PC-3 (cell line): Measurements from ENCODE around the gene SETD1A. TPM values are rescaled to one million over a fixed set of nuclear protein-coding genes. Genes with fewer than 3 reads are reported as not detected.

Source experiments
- ATAC-seq: fragments of 200-7000 bp; cut with Tn5 transposase; 2 replicates; pipeline ENCODE4 v1.9.1; 2020; ENCODE audit warnings: mild to moderate bottlenecking, moderate library complexity
- BruUV-seq: library from RNA; stranded (reverse); fragments of 400-500 nt; replicated peaks from 2 replicates; lab custom pipeline; 2021; lab: Mats Ljungman, UMichigan
- CTCF ChIA-PET: fragments of 300-600 bp; sonication (Branson Sonifier 250); formaldehyde crosslinking; loops from one replicate; lab custom pipeline; 2022; ENCODE audit warnings: antibody characterized with exemption; lab: Charles Lee
- POLR2A ChIA-PET: fragments of 300-600 bp; sonication (Branson Sonifier 250); formaldehyde crosslinking; loops from one replicate; lab custom pipeline; 2022; ENCODE audit warnings: antibody characterized with exemption; ENCODE audit not compliant: unreplicated experiment; lab: Charles Lee
- DNase-seq: peaks from one replicate; pipeline ENCODE4 v3.0.0-alpha.2; 2015
- H2AFZ ChIP-seq: fragments of 300-600 bp; sonication (generic); 2 replicates; pipeline ENCODE4 v1.6.0; 2016; ENCODE audit warnings: antibody characterized with exemption, low read length
- H3F3A ChIP-seq: fragments of 300-600 bp; sonication (generic); one replicate; pipeline ENCODE4 v1.6.0; 2017; ENCODE audit warnings: antibody characterized with exemption, low read length, control low read depth, mild to moderate bottlenecking; ENCODE audit not compliant: unreplicated experiment
- H3K27ac ChIP-seq: fragments of 300-600 bp; sonication (generic); 2 replicates; pipeline ENCODE4 v1.5.1; 2016; ENCODE audit warnings: mild to moderate bottlenecking, low read length
- H3K27me3 ChIP-seq: fragments of 300-600 bp; sonication (generic); 2 replicates; pipeline ENCODE4 v1.6.1; 2016; ENCODE audit warnings: low read length, mixed read lengths
- H3K36me3 ChIP-seq: fragments of 300-600 bp; sonication (generic); 2 replicates; pipeline ENCODE4 v1.6.1; 2016; ENCODE audit warnings: low read depth, mixed run types, low read length, mixed read lengths
- H3K4me1 ChIP-seq: fragments of 300-600 bp; sonication (generic); 2 replicates; pipeline ENCODE4 v1.5.1; 2016; ENCODE audit warnings: low read length; ENCODE audit not compliant: insufficient read depth
- H3K4me2 ChIP-seq: fragments of 300-600 bp; sonication (generic); 2 replicates; pipeline ENCODE4 v1.6.0; 2016; ENCODE audit warnings: low read length
- H3K4me3 ChIP-seq: fragments of 300-600 bp; sonication (generic); 2 replicates; pipeline ENCODE4 v1.5.1; 2016; ENCODE audit warnings: mild to moderate bottlenecking, low read length, mixed read lengths
- H3K79me2 ChIP-seq: fragments of 300-600 bp; sonication (generic); 2 replicates; pipeline ENCODE4 v1.6.1; 2017; ENCODE audit warnings: low read length, mixed read lengths
- H3K9ac ChIP-seq: fragments of 300-600 bp; sonication (generic); 2 replicates; pipeline ENCODE4 v1.6.0; 2016; ENCODE audit warnings: mild to moderate bottlenecking, low read length
- H3K9me2 ChIP-seq: fragments of 300-600 bp; sonication (generic); replicated peaks from 2 replicates; pipeline ENCODE4 v1.6.1; 2016; ENCODE audit warnings: mixed run types, low read length, mixed read lengths
- H3K9me3 ChIP-seq: fragments of 300-600 bp; sonication (generic); 2 replicates; pipeline ENCODE4 v1.6.1; 2016; ENCODE audit warnings: low read length, mixed read lengths
- H4K20me1 ChIP-seq: fragments of 300-600 bp; sonication (generic); 2 replicates; pipeline ENCODE4 v1.6.1; 2016; ENCODE audit warnings: low read length, mixed read lengths
- CTCF ChIP-seq: fragments of 300-600 bp; sonication (generic); conservative IDR thresholded peaks from 2 replicates; pipeline ENCODE4 v1.5.1; 2017; ENCODE audit warnings: antibody characterized with exemption, low read depth, mild to moderate bottlenecking, low read length
- EZH2 ChIP-seq: fragments of 300-600 bp; sonication (generic); IDR thresholded peaks from one replicate; pipeline ENCODE4 v1.6.1; 2017; ENCODE audit warnings: antibody characterized with exemption, mild to moderate bottlenecking, low read length; ENCODE audit not compliant: unreplicated experiment
- EZH2phosphoT487 ChIP-seq: fragments of 300-600 bp; sonication (generic); IDR thresholded peaks from 2 replicates; pipeline ENCODE4 v1.6.1; 2018; ENCODE audit warnings: mild to moderate bottlenecking, antibody characterized with exemption, low read length, borderline replicate concordance
- intact Hi-C: fragments of 100-400 bp; cut with micrococcal nuclease; formaldehyde crosslinking; loops from 2 replicates; pipeline ENCODE4 v1.9.0; 2023
- total RNA-seq: library from RNA; depleted of rRNA; stranded (reverse); fragments of >200 nt; gene quantifications from 2 replicates; pipeline ENCODE4 v1.2.3, GENCODE V29; 2014

The SETD1A gene
- total RNA-seq, 1 experiment from 2014 or later: 7.9 TPM

GRCh38 chr16:30947859-30948666 is 9.5 kb upstream of the SETD1A start:
- CTCF ChIA-PET: no interaction called here

GRCh38 chr16:30948667-30949649 is 8.6 kb upstream of the SETD1A start, which contains the start of gene ORAI3:
ORAI3 (plus strand) TSS chr16:30949068; CDS start chr16:30949290, 222 bp downstream.
- Histone ChIP-seq H3K27me3 (no peaks in the 10 kb centered on the region), H3K27ac (no peak within 1 kb of the TSS), H4K20me1 (no peaks in the 10 kb centered on the region), H3K4me3 (peak within 1 kb of the TSS; percentile 79), H3F3A (no peaks in the 10 kb centered on the region), H3K4me1 (peaks cover 8% of the 10 kb centered on the region), H3K36me3 (no peaks in the 10 kb centered on the region; the same call in 1 of the 2 replicates), H2AFZ (peak within 1 kb of the TSS; percentile 84), H3K4me2 (peak within 1 kb of the TSS; percentile 97), H3K9me3 (no peaks in the 10 kb centered on the region), H3K9ac (peak within 1 kb of the TSS; percentile 70), H3K9me2 (no peaks in the 10 kb centered on the region), H3K79me2 (no peaks in the 10 kb centered on the region)
- peak; percentile 63 for ATAC-seq
- intact Hi-C loops: no loop called here
- BruUV-seq: no TSS peak
- POLR2A ChIA-PET: no interaction called here
- no peak for TF ChIP-seq EZH2
- no peak for TF ChIP-seq EZH2phosphoT487
- no peak for TF ChIP-seq CTCF
- peak; percentile 42 for DNase-seq
- CTCF ChIA-PET: interaction anchor here (0.6 to 0.9 kb wide), 2 partner anchors 47 to 493 kb away, joined by 4 read pairs; partner anchors contain the start of gene ZNF843

More at GRCh38 chr16:30947859-30948666, 9.5 kb upstream of the SETD1A start:
- H3K9ac ChIP-seq: no peak overlapping the region
- H3K79me2 ChIP-seq: no peaks in the 10 kb centered on the region
- peaks cover 8% of the 10 kb centered on the region for H3K4me1 ChIP-seq
- intact Hi-C loops: no loop called here
- no peaks in the 10 kb centered on the region for H3K9me3 ChIP-seq
- H3K9me2 ChIP-seq: no peaks in the 10 kb centered on the region
- H2AFZ ChIP-seq: peak overlapping the region; percentile 84; the same call in 1 of the 2 replicates
- no peaks in the 10 kb centered on the region; the same call in 1 of the 2 replicates for H3K36me3 ChIP-seq
- H3K27me3 ChIP-seq: no peaks in the 10 kb centered on the region
- POLR2A ChIA-PET: no interaction called here
- peak overlapping the region; percentile 97 for H3K4me2 ChIP-seq
- DNase-seq: peak; percentile 68
- BruUV-seq: no TSS peak
- H3K27ac ChIP-seq: no peak overlapping the region
- peak; percentile 51 for ATAC-seq
- no peaks in the 10 kb centered on the region for H3F3A ChIP-seq
- H3K4me3 ChIP-seq: peak overlapping the region; percentile 79
- no peak for TF ChIP-seq EZH2
- no peak for TF ChIP-seq CTCF
- no peak for TF ChIP-seq EZH2phosphoT487
- no peaks in the 10 kb centered on the region for H4K20me1 ChIP-seq
